Hepatocyte (in vitro differentiated cells): ENCODE measurements around the gene PUS10.

Experiments used
- EZH2 ChIP-seq: fragments of 200-600 bp; sonication (generic); IDR thresholded peaks from 2 replicates; pipeline ENCODE4 v1.6.1; 2016; ENCODE audit warnings: antibody characterized with exemption, mild to moderate bottlenecking, borderline replicate concordance
- EZH2phosphoT487 ChIP-seq: fragments of 200-600 bp; sonication (generic); IDR thresholded peaks from one replicate; pipeline ENCODE4 v1.6.1; 2018; ENCODE audit warnings: antibody characterized with exemption, mild to moderate bottlenecking, low read depth, moderate library complexity; ENCODE audit not compliant: unreplicated experiment, severe bottlenecking

DNA sequence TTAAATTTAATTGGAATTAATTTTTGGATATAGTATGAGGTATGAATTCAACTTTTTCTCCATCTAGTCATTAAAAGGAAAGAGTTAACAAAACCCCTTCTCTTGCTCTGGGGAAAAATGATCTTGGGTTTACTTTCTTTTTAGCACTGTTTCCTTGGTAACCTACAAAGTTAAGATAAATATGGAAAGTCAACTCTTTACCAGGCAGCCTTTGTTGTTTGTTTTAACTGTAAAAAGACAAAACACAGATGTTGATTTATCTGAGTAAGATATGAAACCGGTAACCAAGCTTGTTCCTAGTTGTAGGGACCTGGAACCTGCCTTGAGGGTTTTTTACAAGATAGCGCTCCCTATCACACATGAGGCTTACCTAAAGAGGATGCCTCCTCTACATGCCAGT lies 37.5 kb upstream of the PUS10 start:
- TF ChIP-seq EZH2phosphoT487 = no peak
- no peak for TF ChIP-seq EZH2
